K562 (cell line): ENCODE measurements around the gene SCTR. TPM values are rescaled to one million over a fixed set of nuclear protein-coding genes. Genes with fewer than 3 reads are reported as not detected.

ENCODE experiments used
- ATAC-seq: fragments of 200-7000 bp; cut with Tn5 transposase; 3 replicates; pipeline ENCODE4 v1.9.1; 2020; ENCODE audit warnings: moderate library complexity
- BruUV-seq: library from RNA; stranded (reverse); fragments of 400-500 nt; replicated peaks from 2 replicates; lab custom pipeline; 2021; lab: Mats Ljungman, UMichigan
- CTCF ChIA-PET: fragments of 300-600 bp; formaldehyde crosslinking; extraction: SDS; loops from one replicate; lab custom pipeline; 2021; ENCODE audit warnings: low intra/inter-chr PET ratio; lab: Yijun Ruan, JAX
- POLR2A ChIA-PET: fragments of 300-600, 350-650 bp; sonication (Branson Sonifier 250); formaldehyde crosslinking; extraction: SDS; loops from one replicate; lab custom pipeline; 2021; ENCODE audit warnings: antibody characterized with exemption, inconsistent platforms; lab: Yijun Ruan, JAX
- DNase-seq, 4 experiments: peaks; one replicate each; pipeline versions ENCODE4 v3.0.0 to v3.0.0-alpha.2; 2011 to 2018; ENCODE audit warnings: low spot score in 3 of 4, mixed read lengths in 3 of 4; ENCODE audit errors: extremely low read depth in 1 of 4
- FAIRE-seq: peaks from 2 replicates; lab custom pipeline; 2011; peaks lifted over from hg19 to GRCh38; lab: Jason Lieb, UNC
- H2AFZ ChIP-seq: 2 replicates; pipeline ENCODE4 v1.6.0; 2011; ENCODE audit warnings: low read depth, low read length, control low read depth, inconsistent platforms
- H3K27ac ChIP-seq: fragments of 200-600 bp; 3 replicates; pipeline ENCODE4 v1.8.0; 2011; ENCODE audit warnings: low read depth, mild to moderate bottlenecking, control low read depth, inconsistent platforms, low read length, moderate library complexity, mixed read lengths; ENCODE audit errors: extremely low read depth
- H3K27me3 ChIP-seq, 2 experiments: fragments of 300-600 bp in 1 of 2; 2 replicates in 1 of 2; 3 replicates in 1 of 2; pipeline versions ENCODE4 v1.6.0 to v1.8.0; 2011; ENCODE audit warnings: inconsistent platforms in 2 of 2, low read length in 2 of 2, mild to moderate bottlenecking in 1 of 2, mixed read lengths in 1 of 2, moderate library complexity in 1 of 2; ENCODE audit not compliant: control insufficient read depth in 2 of 2, insufficient read depth in 2 of 2
- H3K36me3 ChIP-seq: fragments of 300-600 bp; 3 replicates; pipeline ENCODE4 v1.8.0; 2011; ENCODE audit warnings: mild to moderate bottlenecking, low read length, inconsistent platforms; ENCODE audit not compliant: control insufficient read depth, insufficient read depth
- H3K4me1 ChIP-seq, 2 experiments: fragments of 200-600 bp in 1 of 2; replicated peaks in 1 of 2; 2 replicates in 1 of 2; 3 replicates in 1 of 2; pipeline versions ENCODE4 v1.5.1 to v1.8.0; 2011; ENCODE audit warnings: inconsistent platforms in 2 of 2, low read length in 2 of 2, mild to moderate bottlenecking in 1 of 2, mixed read lengths in 1 of 2, moderate library complexity in 1 of 2; ENCODE audit not compliant: control insufficient read depth in 2 of 2, insufficient read depth in 2 of 2
- H3K4me2 ChIP-seq: 2 replicates; pipeline ENCODE4 v1.6.1; 2011; ENCODE audit warnings: low read length, control low read depth, inconsistent platforms, mixed read lengths; ENCODE audit not compliant: insufficient read depth
- H3K4me3 ChIP-seq: fragments of 200-600 bp; sonication (generic), shearing (Covaris generic); 2 replicates; pipeline ENCODE4 v1.5.1; 2016; ENCODE audit warnings: control low read depth, inconsistent platforms
- H3K79me2 ChIP-seq: fragments of 200-600 bp; 3 replicates; pipeline ENCODE4 v1.8.0; 2011; ENCODE audit warnings: low read length, inconsistent platforms; ENCODE audit not compliant: control insufficient read depth, insufficient read depth
- H3K9ac ChIP-seq, 2 experiments: 2 replicates each; pipeline versions ENCODE4 v1.6.0 to v1.6.1; 2011; ENCODE audit warnings: low read depth in 2 of 2, low read length in 2 of 2, control low read depth in 1 of 2, inconsistent platforms in 1 of 2, mild to moderate bottlenecking in 1 of 2, mixed read lengths in 1 of 2; ENCODE audit not compliant: insufficient read depth in 1 of 2
- H3K9me1 ChIP-seq: one replicate; pipeline ENCODE4 v1.6.0; 2011; ENCODE audit warnings: inconsistent platforms, mild to moderate bottlenecking, low read length, moderate library complexity; ENCODE audit not compliant: control insufficient read depth, insufficient read depth
- H3K9me3 ChIP-seq: replicated peaks from 2 replicates; pipeline ENCODE4 v1.5.1; 2011; ENCODE audit warnings: low read depth, low read length, inconsistent platforms; ENCODE audit not compliant: control insufficient read depth, insufficient read depth
- H4K20me1 ChIP-seq: replicated peaks from 2 replicates; pipeline ENCODE4 v1.6.1; 2011; ENCODE audit warnings: low read length, inconsistent platforms, mixed read lengths; ENCODE audit not compliant: control insufficient read depth, insufficient read depth
- CHCHD3 ChIP-seq: fragments of 250-450 bp; sonication (Bioruptor Pico); IDR thresholded peaks from 2 replicates; pipeline ENCODE4 v2.1.2; 2022; ENCODE audit warnings: mild to moderate bottlenecking
- CREB1 ChIP-seq, 2 experiments: sonication (generic) in 1 of 2; formaldehyde crosslinking in 1 of 2; IDR thresholded peaks; 2 replicates each; pipeline versions ENCODE4 v1.6.1 to v1.8.0; 2012 to 2022; ENCODE audit warnings: inconsistent platforms in 1 of 2, mild to moderate bottlenecking in 1 of 2, missing genetic modification reagents in 1 of 2, moderate library complexity in 1 of 2
- ESRRB ChIP-seq: fragments of 250-450 bp; sonication (Bioruptor Pico); IDR thresholded peaks from 2 replicates; pipeline ENCODE4 v1.5.0; 2020; ENCODE audit warnings: mild to moderate bottlenecking, moderate library complexity, borderline replicate concordance
- ETV5 ChIP-seq: sonication (generic); formaldehyde crosslinking; IDR thresholded peaks from 2 replicates; pipeline ENCODE4 v1.4.0; 2020; ENCODE audit warnings: low read depth, mild to moderate bottlenecking, missing genetic modification reagents
- FOXK2 ChIP-seq, 2 experiments: fragments of 450-650 bp; IDR thresholded peaks in 1 of 2; conservative IDR thresholded peaks in 1 of 2; 2 replicates each; pipeline ENCODE4 v1.6.1; 2016; ENCODE audit warnings: low read depth in 2 of 2, mild to moderate bottlenecking in 1 of 2
- HMG20A ChIP-seq: fragments of 450-650 bp; formaldehyde crosslinking; conservative IDR thresholded peaks from 2 replicates; pipeline ENCODE4 v1.4.0; 2020; ENCODE audit warnings: mild to moderate bottlenecking, mixed read lengths
- HOMEZ ChIP-seq: fragments of 250-450 bp; sonication (Bioruptor Pico); IDR thresholded peaks from 2 replicates; pipeline ENCODE4 v1.4.0; 2020; ENCODE audit warnings: mild to moderate bottlenecking, moderate library complexity
- KAT2B ChIP-seq: IDR thresholded peaks from one replicate; pipeline ENCODE4 v1.6.1; 2012; ENCODE audit warnings: low read depth, mild to moderate bottlenecking, control low read depth, inconsistent platforms, low read length, moderate library complexity
- LARP7 ChIP-seq: fragments of 450-650 bp; IDR thresholded peaks from 2 replicates; pipeline ENCODE4 v1.6.1; 2016
- MCM3 ChIP-seq: fragments of 450-650 bp; IDR thresholded peaks from 2 replicates; pipeline ENCODE4 v1.6.1; 2016
- POLR3A ChIP-seq: IDR thresholded peaks from 2 replicates; pipeline ENCODE4 v1.6.1; 2011; ENCODE audit warnings: borderline replicate concordance, mild to moderate bottlenecking, moderate library complexity; ENCODE audit not compliant: insufficient read length, insufficient read depth; ENCODE audit errors: extremely low read depth
- RCOR1 ChIP-seq, 2 experiments: IDR thresholded peaks; 2 replicates each; pipeline ENCODE4 v1.6.1; 2012; ENCODE audit warnings: low read depth in 2 of 2, low read length in 2 of 2, borderline replicate concordance in 1 of 2, improper control_type of control experiment in 1 of 2
- RNF219 ChIP-seq: fragments of 250-450 bp; sonication (Bioruptor Pico); IDR thresholded peaks from 2 replicates; pipeline ENCODE4 v1.5.0; 2022; ENCODE audit warnings: mild to moderate bottlenecking
- SMAD1 ChIP-seq: fragments of 150-350 bp; IDR thresholded peaks from 2 replicates; pipeline ENCODE4 v1.6.1; 2014; ENCODE audit warnings: low read length, low read depth; ENCODE audit not compliant: partially characterized antibody
- ZNF354B ChIP-seq: fragments of 250-450 bp; sonication (Bioruptor Pico); IDR thresholded peaks from 2 replicates; pipeline ENCODE4 v1.4.0; 2020
- ZNF384 ChIP-seq: IDR thresholded peaks from 2 replicates; pipeline ENCODE4 v1.6.1; 2012; ENCODE audit warnings: low read depth, low read length, improper control_type of control experiment
- ZNF561 ChIP-seq: fragments of 450-650 bp; formaldehyde crosslinking; conservative IDR thresholded peaks from 2 replicates; pipeline ENCODE4 v1.4.0; 2020; ENCODE audit warnings: mild to moderate bottlenecking, moderate library complexity
- WGBS: fragments of 100-300 bp; shearing (Covaris generic); methylation state at CpG from one replicate; pipeline ENCODE4 v1.1.6; 2016; ENCODE audit warnings: low coverage, mixed read lengths; ENCODE audit not compliant: insufficient coverage; ENCODE audit errors: missing lambda C conversion rate; 5-methylcytosine and 5-hydroxymethylcytosine counted together
- in situ Hi-C: fragments of 300-500 bp; cut with MboI; formaldehyde crosslinking; loops from 4 replicates; pipeline ENCODE4 v1.15.0; 2018; ENCODE audit warnings: inconsistent platforms, mixed read lengths
- intact Hi-C: fragments of 100-400 bp; cut with micrococcal nuclease; formaldehyde crosslinking; loops from 2 replicates; pipeline ENCODE4 v1.14.2; 2022
- polyA plus RNA-seq, 8 experiments: library from polyadenylated mRNA; depleted of rRNA in 4 of 8; stranded (reverse) in 5 of 8; unstranded in 3 of 8; fragments of >200 nt; fragmentation: Nextera tagmentation in 2 of 8; fragmentation: Illumina TruSeq in 1 of 8; extraction: Ambion mirVana in 2 of 8; extraction: Trizol in 1 of 8; gene quantifications; 2 replicates each; pipeline versions ENCODE4 v1.2.1 to v1.2.3, GENCODE V29; 2011 to 2014; ENCODE audit warnings: inconsistent platforms in 1 of 8, missing spikeins in 1 of 8
- total RNA-seq, 7 experiments: library from RNA; depleted of rRNA in 6 of 7; stranded (reverse); fragments of >200 nt in 6 of 7; fragmentation: Illumina TruSeq in 2 of 7; extraction: Trizol in 2 of 7; gene quantifications; 2 replicates each; pipeline versions ENCODE4 v1.2.1 to v1.2.3, GENCODE V29; 2011 to 2021; ENCODE audit warnings: low replicate concordance in 1 of 7

SCTR gene
- total and polyA plus RNA-seq, 9 of the 15 experiments (the other 6 are each of a cell fraction or from before 2014, with no cell fraction given) = not detected

- no peaks in the 10 kb centered on the region for H3K4me1 ChIP-seq
- no peaks in the 10 kb centered on the region for H4K20me1 ChIP-seq
- no peak overlapping the region for H3K27ac ChIP-seq
- no peaks in the 10 kb centered on the region for H3K9me3 ChIP-seq
- DNase-seq = no peak
- FAIRE-seq = no peak
- peaks cover 5 to 29% of the 10 kb centered on the region in 2 experiments; a peak in 4 of 5 replicates for H3K27me3 ChIP-seq
- no peak for TF ChIP-seq SMAD1
- TF ChIP-seq HMG20A (CRISPR knock-in tag) = no peak
- TF ChIP-seq HOMEZ (CRISPR knock-in tag) = no peak
- no peak for TF ChIP-seq CHCHD3 (CRISPR knock-in tag)
- TF ChIP-seq CREB1 (IDR thresholded peaks at IDR 0.05) = no peak
- TF ChIP-seq CREB1 (CRISPR knock-in tag; IDR thresholded peaks at IDR 0.05) = no peak
- TF ChIP-seq MCM3 = no peak
- no peak for TF ChIP-seq KAT2B
- TF ChIP-seq RNF219 = no peak
- no peak for TF ChIP-seq POLR3A
- no peak for TF ChIP-seq ZNF354B (CRISPR knock-in tag)
- TF ChIP-seq FOXK2 (conservative IDR thresholded peaks at IDR 0.05 in 1 of 2, IDR thresholded peaks at IDR 0.05 in 1 of 2; ENCODE audit: low read depth in 2 of 2) = no peak
- no peak for TF ChIP-seq ETV5 (CRISPR knock-in tag)
- TF ChIP-seq ESRRB (CRISPR knock-in tag) = no peak
- no peak for TF ChIP-seq LARP7
- no peak for TF ChIP-seq ZNF384
- no peak for TF ChIP-seq RCOR1 (IDR thresholded peaks at IDR 0.05; ENCODE audit: borderline replicate concordance in 1 of 2, low read depth in 2 of 2, low read length in 2 of 2)
- no peak for TF ChIP-seq ZNF561
- no peaks in the 10 kb centered on the region for H3K36me3 ChIP-seq
- ChIA-PET POLR2A (interaction anchor here (0.6 kb wide), 1 partner anchor 135 kb away, joined by 3 read pairs; no protein-coding TSS in a partner anchor), CTCF (interaction anchor here (2.2 kb wide), 1 partner anchor 141 kb away, joined by 22 read pairs; no protein-coding TSS in a partner anchor)
- no peak overlapping the region for H2AFZ ChIP-seq
- H3K79me2 ChIP-seq = no peaks in the 10 kb centered on the region
- no peak overlapping the region for H3K4me2 ChIP-seq
- no peak overlapping the region for H3K4me3 ChIP-seq
- in situ Hi-C loops = loop anchor here (5.0 kb wide), 1 partner anchor 144 kb away; no protein-coding TSS in a partner anchor
- H3K9ac ChIP-seq = no peak overlapping the region
- 20% methylated on average over 10 of the region's 10 CpGs for WGBS
- H3K9me1 ChIP-seq = no peaks in the 10 kb centered on the region
- no TSS peak for BruUV-seq
- no peak for ATAC-seq
- intact Hi-C loops = no loop called here
Measured at GRCh38 chr2:119518401-119519056, 5.8 kb downstream of the SCTR start.
